Naive B cell (primary cell): ENCODE data around the gene ZMYND11. TPM values are rescaled to one million over a fixed set of nuclear protein-coding genes. Genes with fewer than 3 reads are reported as not detected.

Source experiments
- polyA plus RNA-seq, 6 donors: library from polyadenylated mRNA; unstranded; fragments of 300-500 nt; fragmentation: Illumina TruSeq; gene quantifications; one replicate each; pipeline ENCODE4 v1.2.3, GENCODE V29; 2021; ENCODE audit warnings: low read depth in 6 of 6

The ZMYND11 gene
- polyA plus RNA-seq, 6 donors from 2014 or later = 10.5 to 25.6 (median 20.7) TPM

Other genes starting within 250 kb of the ZMYND11 start
- gene TUBB8, start 86.2 kb upstream of the ZMYND11 start, polyA plus RNA-seq = 1 to 10 TPM in 1 of 6 donors, under 1 TPM in 2, not detected in 3; 0.43 to 1.8 (median 0.51) TPM